ENCODE measurements around the gene LDLRAD4.

Gene LDLRAD4

GRCh38 chr18:13528739-13529392, 310.3 kb downstream of the LDLRAD4 start:
- no peak for DNase-seq

GRCh38 chr18:13530033-13530878, 311.7 kb downstream of the LDLRAD4 start:
- no peak for DNase-seq

GRCh38 chr18:13530879-13531387, 312.4 kb downstream of the LDLRAD4 start:
- no peak for DNase-seq

- no peak for DNase-seq
These were observed 313.2 kb downstream of the LDLRAD4 start for GRCh38 chr18:13531681-13532325.

GRCh38 chr18:13532406-13533075, 314.0 kb downstream of the LDLRAD4 start:
- DNase-seq: no peak

GRCh38 chr18:13534631-13535030, 316.1 kb downstream of the LDLRAD4 start:
- no peak for DNase-seq

GRCh38 chr18:13536578-13536977, 318.0 kb downstream of the LDLRAD4 start:
- DNase-seq: no peak

- DNase-seq: no peak
These were observed 318.6 kb downstream of the LDLRAD4 start for GRCh38 chr18:13537022-13537780.

GRCh38 chr18:13538630-13539029, 320.1 kb downstream of the LDLRAD4 start:
- DNase-seq: no peak

- DNase-seq: peak; percentile 15
These were observed 320.5 kb downstream of the LDLRAD4 start for GRCh38 chr18:13539050-13539449.

GRCh38 chr18:13539843-13540476, 321.4 kb downstream of the LDLRAD4 start:
- DNase-seq: no peak

GRCh38 chr18:13540477-13541182, 322.1 kb downstream of the LDLRAD4 start:
- DNase-seq: peak; percentile 19

GRCh38 chr18:13541621-13542519, 323.3 kb downstream of the LDLRAD4 start:
- DNase-seq: no peak

GRCh38 chr18:13542520-13542847, 323.9 kb downstream of the LDLRAD4 start:
- no peak for DNase-seq

GRCh38 chr18:13543144-13543543, 324.6 kb downstream of the LDLRAD4 start:
- DNase-seq: no peak

- DNase-seq: no peak
These were observed 325.5 kb downstream of the LDLRAD4 start for GRCh38 chr18:13543811-13544732.

- no peak for DNase-seq
These were observed 326.4 kb downstream of the LDLRAD4 start for GRCh38 chr18:13544953-13545352.

GRCh38 chr18:13545514-13545913, 327.0 kb downstream of the LDLRAD4 start:
- DNase-seq: no peak

- no peak for DNase-seq
These were observed 327.4 kb downstream of the LDLRAD4 start for GRCh38 chr18:13545955-13546354.
